ENCODE measurements around the gene NAGS.
"Not testable (repeated sequence)": the region's sequence is repeated elsewhere in the genome, so short reads cannot be mapped to it uniquely, and the experiment has no call there.

NAGS gene

GRCh38 chr17:44008205-44008909, 3.9 kb downstream of the NAGS start:
- DNase-seq, result no peak

- no peak for DNase-seq
These were observed 6.7 kb downstream of the NAGS start for GRCh38 chr17:44010966-44011647.

GRCh38 chr17:44011876-44012275, 7.5 kb downstream of the NAGS start:
- DNase-seq, result no peak

DNA sequence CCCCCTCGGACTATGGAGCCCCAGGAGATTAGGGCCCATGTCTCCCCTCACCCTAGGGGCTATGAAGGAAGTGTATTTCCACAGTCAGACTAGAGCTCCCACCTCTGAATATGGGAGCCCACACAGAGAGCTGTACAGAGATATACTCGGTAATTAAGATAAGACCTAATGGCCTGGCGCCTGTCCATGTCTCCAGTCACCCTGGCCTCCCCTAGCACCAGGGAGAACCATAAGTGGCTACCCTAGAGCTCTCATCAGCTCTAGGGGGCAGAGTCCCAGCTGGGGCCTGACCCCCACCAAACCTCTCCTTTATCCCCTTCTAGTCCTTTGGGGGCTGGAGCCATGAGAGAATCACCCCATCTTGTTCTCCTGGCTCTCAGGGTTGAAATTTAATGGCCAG, 8.0 kb downstream of the NAGS start:
- no peak for DNase-seq

- no peak for DNase-seq
These were observed 8.5 kb downstream of the NAGS start for GRCh38 chr17:44012874-44013273.

GRCh38 chr17:44014133-44014436, 9.7 kb downstream of the NAGS start:
- no peak for DNase-seq

- peak; percentile 92 for DNase-seq
These were observed 10.2 kb downstream of the NAGS start, which contains the start of gene TMEM101 for GRCh38 chr17:44014437-44015172. TMEM101 (minus strand) TSS chr17:44014963; CDS start chr17:44014952, 11 bp downstream.

DNA sequence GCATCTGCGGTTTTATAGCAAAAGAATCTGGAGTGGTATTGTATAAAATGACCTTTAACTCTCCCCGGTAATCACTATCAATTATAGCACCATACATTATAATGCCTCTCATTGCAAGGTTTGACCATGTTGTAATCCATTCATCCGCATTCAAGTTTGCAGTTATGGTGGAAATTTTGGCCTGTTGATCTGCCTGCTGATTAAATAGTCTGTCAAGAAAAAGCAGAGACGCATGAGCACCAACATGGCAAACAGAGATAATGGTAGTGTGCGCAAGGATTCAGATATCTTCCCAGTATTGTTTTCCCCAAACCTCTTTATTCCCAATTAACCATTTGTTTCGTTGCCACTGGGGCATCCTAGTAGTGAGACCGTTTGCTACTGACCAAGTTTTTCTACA, 16.8 kb downstream of the NAGS start:
- DNase-seq, result not testable (repeated sequence)

DNA sequence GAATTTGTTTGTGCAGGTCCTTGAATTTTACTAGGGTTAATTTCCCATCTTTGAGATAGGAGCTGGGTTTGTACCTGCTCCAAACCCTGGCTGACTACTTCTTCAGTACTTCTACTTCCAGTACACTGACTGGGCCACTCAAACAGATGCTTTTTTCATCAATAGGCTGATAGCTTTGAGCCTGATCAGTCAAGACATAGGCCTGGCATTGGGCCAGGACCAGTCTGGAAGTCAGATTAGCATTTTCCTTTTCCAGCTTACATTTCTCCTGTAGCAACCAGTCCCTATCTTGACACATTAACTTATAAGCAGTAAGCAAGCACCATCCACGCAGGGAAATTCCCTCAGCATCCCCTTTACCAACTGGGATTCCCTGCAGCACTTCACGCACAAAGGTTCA, 17.8 kb downstream of the NAGS start:
- DNase-seq, result no peak

- DNase-seq, result no peak
These were observed 19.3 kb downstream of the NAGS start for GRCh38 chr17:44023545-44024270.

DNA sequence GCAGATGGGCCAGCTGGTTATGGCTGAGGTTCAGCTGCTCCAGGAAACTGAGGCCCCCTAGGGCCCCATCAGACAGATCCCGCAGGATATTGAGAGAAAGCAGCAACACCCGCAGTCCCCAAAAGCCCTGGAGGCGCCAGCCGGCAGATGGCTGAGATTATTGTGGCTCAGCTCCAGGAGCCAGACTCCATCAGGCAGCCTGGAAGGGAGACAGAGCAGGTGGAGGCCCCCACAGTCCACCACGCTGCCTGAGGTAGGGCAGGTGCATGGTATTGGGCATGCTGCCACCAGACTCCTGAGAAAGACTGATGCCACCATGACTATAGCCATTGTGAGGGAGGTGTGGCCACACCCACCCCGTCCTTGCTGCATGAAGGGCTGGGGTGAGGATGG, 19.8 kb downstream of the NAGS start:
- peak; percentile 86 for DNase-seq

- no peak for DNase-seq
These were observed 20.4 kb downstream of the NAGS start for GRCh38 chr17:44024853-44025252.

- no peak for DNase-seq
These were observed 25.3 kb downstream of the NAGS start for GRCh38 chr17:44029736-44030135.

DNA sequence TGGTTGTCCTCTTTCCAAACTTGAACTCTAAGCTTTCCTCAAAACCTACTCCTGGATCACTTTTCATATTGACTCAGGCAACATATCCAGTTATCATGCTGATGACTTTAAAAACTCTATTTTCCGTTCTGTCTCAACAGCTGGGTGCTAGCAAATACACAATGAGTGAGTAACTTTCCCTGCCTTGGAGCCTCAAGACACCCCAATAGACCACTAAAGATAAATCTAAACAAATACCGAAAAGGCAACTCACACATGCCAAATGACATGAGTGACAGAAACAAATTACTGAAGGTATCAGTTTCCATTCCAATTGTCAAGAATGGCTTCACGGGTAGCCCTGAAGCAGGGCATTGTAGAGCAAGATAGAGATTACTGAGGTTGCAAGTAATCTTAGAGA, 26.1 kb downstream of the NAGS start:
- DNase-seq, result no peak

GRCh38 chr17:44033861-44034408, 29.5 kb downstream of the NAGS start:
- no peak for DNase-seq

- DNase-seq, result not testable (repeated sequence)
These were observed 30.3 kb downstream of the NAGS start for GRCh38 chr17:44034688-44035087.

GRCh38 chr17:44037471-44037870, 33.0 kb downstream of the NAGS start:
- no peak for DNase-seq

GRCh38 chr17:44038604-44039011, 34.2 kb downstream of the NAGS start:
- DNase-seq, result no peak

DNA sequence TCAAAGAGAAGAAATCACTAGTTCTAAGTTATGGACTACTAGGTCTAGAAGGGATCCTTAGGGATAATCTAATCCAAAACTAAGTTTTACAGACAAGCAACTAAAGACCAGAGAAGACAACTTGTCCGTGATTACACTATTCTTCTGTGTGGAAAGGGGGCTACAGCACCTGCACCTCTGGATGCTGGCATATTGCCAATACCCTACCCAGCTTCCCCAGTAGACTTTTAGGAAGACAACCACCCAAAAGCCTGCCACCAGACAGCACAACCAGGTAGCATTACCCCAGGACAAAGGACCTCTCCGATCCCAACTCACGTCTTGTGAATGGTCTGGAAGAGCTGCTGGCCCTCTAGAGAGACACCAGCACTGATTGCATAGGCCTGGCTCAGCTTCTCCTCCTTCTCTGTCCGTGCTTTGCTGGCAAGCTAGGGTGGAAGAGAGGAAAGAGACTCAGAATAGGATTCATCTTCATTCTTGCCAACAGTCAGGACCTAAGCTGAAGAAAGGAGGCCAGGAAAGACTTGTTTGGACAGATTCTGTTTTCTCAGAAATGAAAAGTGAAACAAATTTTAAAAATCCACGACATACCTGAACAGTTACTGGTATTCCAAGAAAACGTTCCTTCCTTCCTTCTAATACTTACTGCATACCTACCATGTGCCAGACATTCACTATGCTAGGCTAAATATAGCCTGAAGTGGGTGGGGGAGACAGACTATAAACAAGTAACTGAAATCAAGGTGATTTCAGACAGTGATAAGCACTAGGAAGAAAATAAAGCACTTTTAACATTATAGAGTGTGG, 35.6 kb downstream of the NAGS start:
- DNase-seq, result no peak

- DNase-seq, result no peak
These were observed 38.9 kb downstream of the NAGS start for GRCh38 chr17:44043272-44043696.

DNA sequence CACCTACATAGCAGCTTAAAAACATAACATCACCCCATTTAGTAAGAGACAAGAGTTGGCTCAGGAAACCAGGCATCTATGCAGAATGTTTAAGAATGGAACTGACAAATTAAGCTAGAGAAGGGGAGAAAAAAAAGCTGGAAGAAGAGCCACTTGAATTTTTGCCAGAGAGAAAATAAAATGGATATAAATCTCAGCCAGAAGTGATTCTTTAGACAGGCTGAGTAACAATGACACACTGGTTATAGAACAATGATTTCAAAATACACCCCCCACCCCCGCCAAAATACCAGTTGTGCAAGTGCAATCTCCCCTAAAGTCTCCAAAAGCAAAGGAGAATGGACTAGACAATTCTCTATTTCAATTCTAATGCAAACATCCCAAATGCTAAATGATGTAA, 39.6 kb downstream of the NAGS start:
- no peak for DNase-seq

DNA sequence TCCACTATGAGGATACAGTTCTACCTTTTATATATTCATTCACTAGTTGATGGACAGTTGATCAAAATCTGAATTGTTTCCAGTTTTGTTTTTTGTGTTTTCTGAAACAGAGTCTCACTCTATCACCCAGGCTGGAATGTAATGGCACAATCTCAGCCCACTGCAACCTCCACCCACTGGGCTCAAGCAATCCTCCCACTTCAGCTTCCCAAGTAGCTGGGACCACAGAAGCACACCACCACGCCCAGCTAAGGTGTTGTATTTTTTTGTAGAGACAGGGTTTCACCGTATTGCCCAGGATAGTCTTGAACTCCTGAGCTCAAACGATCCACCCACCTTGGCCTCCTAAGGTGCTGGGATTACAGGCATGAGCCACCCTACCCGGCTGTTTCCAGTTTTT, 41.1 kb downstream of the NAGS start:
- DNase-seq, result no peak
